DOHH2 (cell line): ENCODE measurements around the gene CLCN4.

ENCODE experiments used
- H3F3A ChIP-seq: fragments of 200-600 bp; sonication (generic), shearing (Covaris generic); 2 replicates; pipeline ENCODE4 v1.6.0; 2016; ENCODE audit warnings: antibody characterized with exemption, mild to moderate bottlenecking; ENCODE audit not compliant: control insufficient read depth, insufficient read depth
- H3K27ac ChIP-seq: fragments of 200-600 bp; sonication (generic); 2 replicates; pipeline ENCODE4 v1.5.1; 2014; ENCODE audit warnings: low read depth, mild to moderate bottlenecking, low read length, moderate library complexity
- H3K27me3 ChIP-seq: fragments of 200-600 bp; sonication (generic); 2 replicates; pipeline ENCODE4 v1.6.1; 2014; ENCODE audit warnings: mild to moderate bottlenecking, low read length, mixed read lengths; ENCODE audit not compliant: control insufficient read depth
- H3K36me3 ChIP-seq: fragments of 200-600 bp; sonication (generic); 2 replicates; pipeline ENCODE4 v1.6.1; 2014; ENCODE audit warnings: mild to moderate bottlenecking, low read length, moderate library complexity, mixed read lengths; ENCODE audit not compliant: control insufficient read depth
- H3K4me1 ChIP-seq: fragments of 200-600 bp; sonication (generic); 2 replicates; pipeline ENCODE4 v1.6.1; 2014; ENCODE audit warnings: mild to moderate bottlenecking, low read length, mixed read lengths; ENCODE audit not compliant: control insufficient read depth
- H3K4me2 ChIP-seq: fragments of 200-600 bp; sonication (generic); 2 replicates; pipeline ENCODE4 v1.6.0; 2014; ENCODE audit warnings: mild to moderate bottlenecking, low read length, moderate library complexity
- H3K4me3 ChIP-seq: fragments of 200-600 bp; sonication (generic); 2 replicates; pipeline ENCODE4 v1.5.1; 2014; ENCODE audit warnings: mild to moderate bottlenecking, low read length, mixed read lengths
- H3K79me2 ChIP-seq: fragments of 200-600 bp; sonication (generic); 2 replicates; pipeline ENCODE4 v1.6.1; 2014; ENCODE audit warnings: mild to moderate bottlenecking, low read length, mixed read lengths; ENCODE audit not compliant: control insufficient read depth
- H3K9me2 ChIP-seq: fragments of 200-600 bp; sonication (generic); replicated peaks from 2 replicates; pipeline ENCODE4 v1.6.1; 2014; ENCODE audit warnings: mild to moderate bottlenecking, low read length, mixed read lengths; ENCODE audit not compliant: control insufficient read depth
- H3K9me3 ChIP-seq: fragments of 200-600 bp; sonication (generic); 2 replicates; pipeline ENCODE4 v1.6.1; 2014; ENCODE audit warnings: antibody characterized with exemption, low read length, mixed read lengths; ENCODE audit not compliant: control insufficient read depth, insufficient read depth
- H4K20me1 ChIP-seq: fragments of 200-600 bp; sonication (generic); 2 replicates; pipeline ENCODE4 v1.6.0; 2014; ENCODE audit warnings: low read depth, mild to moderate bottlenecking, antibody characterized with exemption, low read length, moderate library complexity; ENCODE audit not compliant: control insufficient read depth, insufficient read depth
- CTCF ChIP-seq: fragments of 200-600 bp; sonication (generic); IDR thresholded peaks from one replicate; pipeline ENCODE4 v1.5.1; 2014; ENCODE audit warnings: antibody characterized with exemption, mild to moderate bottlenecking, low read depth, low read length; ENCODE audit not compliant: poor library complexity, severe bottlenecking
- EZH2phosphoT487 ChIP-seq: fragments of 200-600 bp; sonication (generic); IDR thresholded peaks from 2 replicates; pipeline ENCODE4 v1.6.1; 2017; ENCODE audit warnings: borderline replicate concordance, mild to moderate bottlenecking, antibody characterized with exemption, low read length, moderate library complexity, mixed read lengths

CLCN4 gene

GRCh38 chrX:10109695-10110094 is 47.1 kb upstream of the CLCN4 start:
- TF ChIP-seq CTCF, result no peak
- TF ChIP-seq EZH2phosphoT487, result no peak
- Histone ChIP-seq H3K4me2 (peak overlapping the region; percentile 91), H3K4me3 (peak overlapping the region; percentile 65), H3K9me3 (no peaks in the 10 kb centered on the region), H3K27ac (peak overlapping the region; percentile 100), H3F3A (peaks cover 46% of the 10 kb centered on the region), H3K4me1 (peaks cover 98% of the 10 kb centered on the region), H3K79me2 (peaks cover 40% of the 10 kb centered on the region), H3K27me3 (no peaks in the 10 kb centered on the region), H3K36me3 (peaks cover 31% of the 10 kb centered on the region), H3K9me2 (no peaks in the 10 kb centered on the region), H4K20me1 (no peaks in the 10 kb centered on the region)

- H3K9me3 ChIP-seq, result no peaks in the 10 kb centered on the region
- H3K4me1 ChIP-seq, result peaks cover 98% of the 10 kb centered on the region
- peaks cover 39% of the 10 kb centered on the region for H3K36me3 ChIP-seq
- TF ChIP-seq EZH2phosphoT487 (no peak), CTCF (no peak)
- H3K79me2 ChIP-seq, result peaks cover 45% of the 10 kb centered on the region
- H3K27ac ChIP-seq, result peak overlapping the region; percentile 100
- no peaks in the 10 kb centered on the region for H4K20me1 ChIP-seq
- H3K27me3 ChIP-seq, result no peaks in the 10 kb centered on the region
- H3K9me2 ChIP-seq, result no peaks in the 10 kb centered on the region
- peaks cover 46% of the 10 kb centered on the region for H3F3A ChIP-seq
- peak overlapping the region; percentile 65 for H3K4me3 ChIP-seq
- H3K4me2 ChIP-seq, result peak overlapping the region; percentile 91
Observed at GRCh38 chrX:10110316-10110935, 46.3 kb upstream of the CLCN4 start.

- TF ChIP-seq CTCF (no peak), EZH2phosphoT487 (no peak)
- Histone ChIP-seq H3K4me2 (peak overlapping the region; percentile 91), H3K27me3 (no peaks in the 10 kb centered on the region), H3K9me3 (no peaks in the 10 kb centered on the region), H3K36me3 (peaks cover 38% of the 10 kb centered on the region), H3K4me1 (peaks cover 96% of the 10 kb centered on the region), H3F3A (peaks cover 46% of the 10 kb centered on the region), H3K9me2 (no peaks in the 10 kb centered on the region), H3K79me2 (peaks cover 40% of the 10 kb centered on the region), H4K20me1 (no peaks in the 10 kb centered on the region), H3K4me3 (peak overlapping the region; percentile 65), H3K27ac (peak overlapping the region; percentile 100)
Observed at GRCh38 chrX:10110984-10111363, 45.8 kb upstream of the CLCN4 start.
